GM12872 (cell line): ENCODE results near the gene TMEM231.

ENCODE experiments used
- CTCF ChIP-seq: IDR thresholded peaks from 3 replicates; pipeline ENCODE4 v1.5.1; 2011; ENCODE audit warnings: low read depth, mild to moderate bottlenecking, low read length, moderate library complexity; ENCODE audit not compliant: insufficient read depth

Gene TMEM231

GRCh38 chr16:75506107-75506506, 49.9 kb downstream of the TMEM231 start:
- no peak for TF ChIP-seq CTCF

GRCh38 chr16:75503801-75504200, 52.3 kb downstream of the TMEM231 start:
- TF ChIP-seq CTCF: no peak

GRCh38 chr16:75502916-75503605, 53.0 kb downstream of the TMEM231 start:
- TF ChIP-seq CTCF: no peak

GRCh38 chr16:75501359-75501758, 54.7 kb downstream of the TMEM231 start:
- TF ChIP-seq CTCF: no peak

- no peak for TF ChIP-seq CTCF
Observed at GRCh38 chr16:75497558-75497957, 58.5 kb downstream of the TMEM231 start.

GRCh38 chr16:75495076-75495674, 60.9 kb downstream of the TMEM231 start, which contains the start of gene CHST6:
Gene CHST6 (minus strand): TSS chr16:75495441. CDS start chr16:75479828, 15,613 bp downstream.
- TF ChIP-seq CTCF: no peak

GRCh38 chr16:75494661-75495075, 61.4 kb downstream of the TMEM231 start:
- no peak for TF ChIP-seq CTCF
